ENCODE measurements around the gene P2RY6. TPM values are rescaled to one million over a fixed set of nuclear protein-coding genes. Genes with fewer than 3 reads are reported as not detected.

Gene P2RY6
- total RNA-seq, 1 donor from 2014 or later = not detected

DNA sequence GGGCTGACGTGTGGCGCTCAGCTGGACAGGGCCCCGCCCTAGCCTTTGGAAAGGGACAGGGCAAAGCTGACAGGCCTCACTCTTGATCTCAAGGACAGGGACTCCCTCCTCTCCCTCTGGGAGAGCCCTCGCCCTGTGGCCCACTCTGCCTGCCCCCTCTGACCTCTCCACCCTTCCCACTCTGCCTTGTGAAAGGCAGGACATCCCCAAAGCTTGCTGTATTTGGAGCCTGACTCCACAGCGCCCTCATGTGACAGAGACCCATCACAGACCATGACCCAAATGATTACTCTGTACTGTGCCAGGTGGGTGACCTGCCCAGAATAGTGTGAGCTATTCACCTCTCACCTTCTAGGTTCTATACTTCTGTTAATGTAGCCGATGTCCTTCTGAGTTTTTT is 35.3 kb upstream of the P2RY6 start:
- intact Hi-C loops (cut with micrococcal nuclease) = no loop called here

DNA sequence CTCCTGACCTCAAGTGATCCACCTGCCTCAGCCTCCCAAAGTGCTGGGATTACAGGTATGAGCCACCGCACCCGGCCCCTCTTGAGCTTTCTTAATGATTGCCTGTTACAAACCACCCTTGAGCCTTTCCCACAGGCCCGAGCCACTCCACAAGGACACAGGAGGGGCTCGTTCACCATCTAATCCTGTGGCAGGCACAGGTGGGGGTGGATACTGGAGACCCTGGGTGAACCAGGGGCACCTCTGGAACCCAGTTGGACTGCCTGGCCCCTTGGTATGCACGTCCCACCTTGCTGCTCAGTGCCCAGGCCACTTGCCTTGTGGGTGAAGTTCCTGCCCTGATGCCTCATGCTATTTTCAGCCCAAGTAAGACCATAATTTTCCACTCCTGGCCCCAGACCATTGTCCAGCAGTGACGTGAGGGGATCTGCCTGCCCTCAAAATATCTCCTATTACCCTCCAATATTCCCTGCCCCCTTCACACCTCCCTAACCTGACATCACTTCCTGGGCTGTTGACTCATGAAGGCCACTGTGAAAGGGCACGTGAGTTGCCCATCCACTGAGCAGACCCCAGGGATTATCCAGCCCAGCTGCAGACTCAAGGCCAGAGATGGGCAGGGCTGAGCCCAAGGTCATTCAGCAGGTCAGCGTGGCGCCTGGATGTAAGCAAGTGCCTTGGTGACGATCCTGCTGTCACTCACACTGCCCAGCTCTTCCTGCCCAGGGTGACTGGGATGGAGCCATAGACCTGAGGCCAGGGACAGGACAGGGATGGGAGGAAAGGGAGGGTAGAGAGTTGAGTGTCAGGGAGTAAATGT is 34.5 kb upstream of the P2RY6 start:
- intact Hi-C loops (cut with micrococcal nuclease) = no loop called here

DNA sequence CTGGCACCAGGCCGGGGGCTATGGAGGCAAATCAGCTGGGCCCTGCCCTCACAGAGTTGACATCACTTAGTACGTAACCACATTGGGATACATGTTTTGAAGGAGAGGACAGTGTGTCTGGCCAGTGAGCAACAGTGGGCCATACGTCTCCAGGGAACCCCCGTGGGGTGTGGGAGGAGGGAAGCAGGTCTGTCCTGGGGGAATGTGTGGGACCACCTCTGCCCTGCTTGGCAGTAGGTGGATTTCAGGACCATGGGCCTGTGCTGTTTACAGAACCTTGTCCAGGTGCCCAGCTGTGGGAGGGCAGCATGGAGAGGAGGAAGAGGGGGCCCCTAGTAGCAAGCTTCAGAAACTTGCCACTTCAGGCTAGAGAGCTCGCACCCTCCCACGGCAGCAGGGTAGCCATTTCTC is 33.0 kb upstream of the P2RY6 start:
- intact Hi-C loops (cut with micrococcal nuclease) = no loop called here

DNA sequence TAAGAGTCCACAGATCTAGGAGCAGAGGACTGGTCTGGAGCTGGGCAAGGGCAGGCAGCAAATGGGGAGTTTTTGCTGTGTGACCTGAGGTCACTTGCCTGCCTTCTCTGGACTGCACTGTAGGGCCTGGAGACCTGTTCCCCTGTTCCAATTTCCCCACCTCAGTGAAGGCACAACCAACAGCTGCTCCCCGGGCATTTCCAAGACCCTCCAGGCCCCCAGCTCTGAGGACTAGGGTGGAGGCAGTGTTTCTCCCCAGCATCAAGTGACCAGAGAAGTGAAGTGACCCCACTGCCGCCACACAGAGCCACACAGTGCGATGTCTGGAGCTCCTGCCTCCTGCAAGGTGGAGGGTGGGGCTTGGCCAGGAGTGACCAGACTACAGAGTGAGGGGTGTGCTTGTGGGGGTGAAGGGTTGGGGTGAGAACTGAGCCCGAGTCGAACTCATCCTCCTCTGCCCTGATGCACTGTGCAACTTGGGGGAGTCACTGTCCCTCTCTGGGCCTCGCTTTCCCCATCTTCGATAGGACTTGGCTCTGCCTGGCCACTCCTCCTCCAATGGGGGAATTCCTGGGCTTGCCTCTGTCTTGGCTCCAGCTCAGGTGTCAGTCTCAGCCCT is 32.5 kb upstream of the P2RY6 start:
- intact Hi-C loops (cut with micrococcal nuclease) = loop anchor here (5.0 to 10.0 kb wide), 2 partner anchors 52 to 515 kb away; no protein-coding TSS in a partner anchor

DNA sequence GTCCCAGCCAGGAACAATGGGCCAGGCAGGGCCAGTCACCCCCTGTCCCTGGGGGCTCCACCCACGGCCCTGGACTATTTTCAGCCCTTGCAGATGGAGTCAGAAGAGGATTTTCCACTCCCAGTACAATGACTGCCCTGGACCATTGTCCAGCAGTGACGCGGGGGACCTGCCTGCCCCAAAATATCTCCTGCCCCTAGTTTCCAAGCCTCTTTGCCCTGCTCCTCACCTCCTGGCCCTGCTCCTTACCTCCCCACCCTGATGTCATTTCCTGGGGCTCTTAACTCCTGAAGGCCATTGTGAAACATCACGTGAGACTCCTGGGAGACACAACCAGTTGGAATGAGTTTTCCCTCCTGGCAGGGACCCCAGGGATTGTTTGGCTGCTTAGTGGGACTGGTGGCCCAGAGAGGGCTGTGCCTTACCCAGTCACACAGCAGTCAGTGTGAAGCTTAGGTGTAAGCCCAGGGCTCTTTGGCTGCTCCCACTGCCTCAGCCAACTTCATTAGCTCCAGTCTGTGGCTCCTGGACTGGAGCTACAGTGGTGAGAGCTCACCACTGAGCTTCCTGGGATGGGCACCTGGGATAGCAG is 31.9 kb upstream of the P2RY6 start:
- intact Hi-C loops (cut with micrococcal nuclease) = loop anchor here (5.0 to 10.0 kb wide), 2 partner anchors 53 to 515 kb away; no protein-coding TSS in a partner anchor

DNA sequence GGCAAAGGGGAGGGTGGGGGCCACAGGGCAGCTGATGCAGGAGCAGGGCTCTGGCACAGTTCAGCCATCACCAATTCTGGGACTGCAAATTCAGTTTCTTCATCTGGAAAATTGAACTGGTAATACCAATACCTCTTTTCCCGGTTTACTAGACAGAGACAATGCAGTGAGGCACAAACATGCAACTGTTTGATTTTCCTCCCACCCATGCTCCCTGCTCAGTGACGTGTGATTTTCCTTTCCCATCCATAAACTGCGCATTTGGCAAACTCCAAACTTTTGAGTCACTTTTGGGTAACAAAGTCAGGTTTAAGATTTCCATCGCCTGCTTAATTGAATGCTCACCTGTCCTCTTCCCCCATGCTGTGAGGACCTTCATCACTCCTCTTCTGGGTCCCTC is 30.8 kb upstream of the P2RY6 start:
- intact Hi-C loops (cut with micrococcal nuclease) = loop anchor here (5.0 to 10.0 kb wide), 2 partner anchors 54 to 516 kb away; no protein-coding TSS in a partner anchor

DNA sequence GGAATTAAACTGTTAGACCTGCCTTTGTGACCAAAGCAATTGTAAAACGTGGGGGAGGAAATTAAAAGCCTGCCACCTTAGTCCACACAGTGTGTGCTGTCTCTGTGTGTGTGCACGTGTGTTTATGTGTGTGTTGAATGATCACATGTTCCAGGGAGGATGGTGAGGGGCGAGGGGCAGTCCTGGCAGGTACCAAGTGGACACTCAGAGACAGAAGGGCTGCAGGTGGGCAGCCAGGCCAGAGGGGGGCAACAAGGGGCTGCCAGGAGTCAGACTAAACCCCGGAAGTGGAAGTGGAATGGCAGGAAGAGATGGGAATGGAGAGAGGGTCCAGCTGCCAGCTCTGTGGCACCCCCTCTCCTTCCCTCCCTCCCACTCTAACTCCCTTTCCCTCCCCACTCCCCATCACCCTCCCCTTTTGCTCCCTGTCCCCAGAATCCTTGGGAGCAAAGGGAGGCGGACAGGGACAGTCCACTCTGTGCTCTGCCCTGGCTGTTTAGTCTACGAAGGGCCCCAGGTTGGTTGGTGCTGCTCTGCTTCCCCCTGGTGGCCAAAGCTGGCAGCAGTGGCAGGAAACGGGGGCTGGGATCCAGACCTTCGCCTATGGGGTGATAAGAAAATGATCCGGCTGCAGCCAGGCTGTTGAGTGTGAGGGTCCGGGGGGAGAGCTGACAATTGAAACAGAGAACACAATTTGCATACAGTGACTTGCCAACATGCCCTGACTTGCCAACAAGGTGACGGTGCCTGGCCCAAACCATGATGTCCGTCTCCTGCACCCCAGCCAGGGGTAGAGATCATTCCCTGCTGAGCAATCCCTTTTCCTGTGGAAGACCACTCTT is 29.7 kb upstream of the P2RY6 start:
- intact Hi-C loops (cut with micrococcal nuclease) = loop anchor here (5.0 to 10.0 kb wide), 2 partner anchors 55 to 518 kb away; no protein-coding TSS in a partner anchor

DNA sequence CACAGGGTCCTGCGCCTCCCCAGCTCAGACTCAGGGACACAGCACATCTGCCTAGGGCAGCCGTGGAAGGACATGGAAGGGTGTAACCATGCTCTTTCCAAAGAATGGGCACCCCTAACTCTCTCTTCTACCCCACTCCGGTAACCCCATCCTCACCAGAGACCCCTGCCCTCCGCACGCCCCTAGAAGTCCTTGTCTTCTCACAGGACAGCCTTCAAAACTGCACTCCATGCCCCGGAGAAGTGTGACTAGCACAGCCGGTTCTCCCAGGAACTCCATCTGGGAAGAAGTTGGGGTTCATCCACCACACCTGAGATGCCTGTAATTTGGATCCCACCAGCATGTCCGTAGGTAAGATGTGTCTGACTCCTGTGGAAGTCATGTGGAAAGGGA is 29.0 kb upstream of the P2RY6 start:
- intact Hi-C loops (cut with micrococcal nuclease) = loop anchor here (5.0 to 10.0 kb wide), 2 partner anchors 56 to 518 kb away; no protein-coding TSS in a partner anchor

DNA sequence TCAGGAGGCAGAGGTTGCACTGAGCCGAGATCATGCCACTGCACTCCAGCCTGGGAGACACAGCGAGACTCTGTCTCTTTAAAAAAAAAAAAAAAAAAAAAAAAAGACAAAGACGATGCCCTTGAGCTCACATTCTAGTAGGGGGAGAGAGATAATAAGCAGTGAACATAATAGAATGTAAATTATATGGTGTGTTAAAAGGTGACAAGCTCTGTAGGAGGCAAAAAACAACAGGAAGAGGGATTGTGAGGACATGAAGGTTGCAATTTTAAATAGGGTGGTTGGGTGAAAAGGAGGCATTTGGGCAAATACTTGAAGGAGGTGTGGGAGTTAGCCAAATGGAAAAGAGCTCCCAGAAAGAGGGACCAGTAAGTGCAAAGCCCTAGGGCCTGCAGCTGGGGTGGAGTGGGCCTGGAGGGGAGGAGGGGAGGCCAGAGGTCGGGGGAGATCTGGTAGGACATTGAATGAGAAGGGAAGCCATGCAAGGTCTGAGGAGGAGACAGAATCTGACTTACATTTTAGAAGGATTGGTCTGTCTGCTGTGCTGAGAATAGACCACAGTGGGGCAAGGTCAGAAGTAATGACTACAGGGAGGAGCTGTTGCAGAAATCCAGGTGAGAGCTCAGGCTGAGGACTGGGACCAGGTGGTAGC is 27.4 kb upstream of the P2RY6 start:
- intact Hi-C loops (cut with micrococcal nuclease) = loop anchor here (5.0 to 10.0 kb wide), 2 partner anchors 57 to 520 kb away; no protein-coding TSS in a partner anchor

DNA sequence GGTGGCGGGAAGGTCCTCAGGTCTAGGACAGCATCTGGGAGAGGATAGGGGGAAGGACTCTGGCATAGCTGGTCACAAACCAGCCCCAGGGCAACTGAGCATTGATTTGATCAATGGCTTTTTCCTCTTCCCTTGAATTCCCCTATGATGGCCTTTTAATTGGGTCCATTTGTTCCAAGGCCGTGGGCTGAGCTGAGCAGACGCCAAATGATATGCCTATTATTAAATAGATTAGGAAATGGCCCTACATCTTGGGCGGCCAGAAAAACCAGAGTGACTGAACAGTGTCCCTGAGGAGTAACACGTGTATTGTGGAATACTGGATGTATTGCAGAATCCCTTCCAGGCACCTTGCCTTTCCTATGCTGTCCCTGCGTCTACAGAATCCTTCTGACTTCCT is 26.7 kb upstream of the P2RY6 start:
- intact Hi-C loops (cut with micrococcal nuclease) = loop anchor here (10.0 kb wide), 1 partner anchor 521 kb away; no protein-coding TSS in a partner anchor

DNA sequence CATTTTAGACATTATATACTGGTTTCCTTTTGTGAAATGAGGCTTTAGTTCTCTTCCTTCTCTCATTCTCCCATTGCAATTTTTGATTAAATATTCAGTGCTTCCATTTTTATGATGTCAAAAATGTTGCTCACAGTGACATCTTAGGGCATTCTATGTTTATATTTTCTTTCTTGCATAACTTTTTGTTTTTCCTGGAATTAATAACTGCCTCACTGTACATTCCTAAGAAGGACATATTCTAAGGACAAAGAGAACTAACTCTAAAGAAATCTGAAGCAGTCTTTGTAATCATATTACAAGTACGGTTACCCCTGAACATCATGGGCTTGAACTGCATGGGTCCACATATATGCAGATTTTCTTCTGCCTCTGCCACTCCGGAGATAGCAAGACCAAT is 25.8 kb upstream of the P2RY6 start:
- intact Hi-C loops (cut with micrococcal nuclease) = loop anchor here (10.0 kb wide), 1 partner anchor 522 kb away; no protein-coding TSS in a partner anchor

DNA sequence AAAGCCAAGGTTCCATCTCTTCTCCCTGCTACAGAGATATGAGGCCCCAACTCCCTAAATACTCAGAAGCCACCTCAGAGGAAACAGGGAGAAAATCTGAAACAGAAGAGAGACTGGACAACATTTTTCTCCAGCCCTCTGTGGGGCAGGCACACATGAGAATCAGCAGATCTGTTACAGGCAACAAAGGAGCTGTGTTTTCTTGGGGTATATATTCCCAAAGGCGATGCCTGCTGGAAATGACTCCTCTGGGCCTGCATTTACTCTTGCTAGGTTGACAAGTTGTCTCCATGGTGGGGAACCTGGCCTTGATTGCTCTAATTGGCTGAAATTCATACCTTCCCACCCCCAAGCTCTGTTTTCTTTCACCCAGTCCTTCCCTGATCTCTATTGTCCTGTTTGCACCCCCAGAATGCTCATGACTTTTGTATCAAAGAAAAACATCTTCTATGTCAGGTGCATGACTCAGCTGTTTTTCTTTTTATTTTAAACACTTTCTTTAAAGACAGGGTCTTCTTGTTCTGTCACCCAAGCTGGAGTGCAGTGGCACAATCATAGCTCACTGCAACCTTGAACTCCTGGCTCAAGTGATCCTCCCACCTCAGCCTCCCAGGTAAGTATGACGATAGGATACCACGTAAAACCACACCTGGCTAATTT is 23.5 kb upstream of the P2RY6 start:
- intact Hi-C loops (cut with micrococcal nuclease) = loop anchor here (10.0 kb wide), 1 partner anchor 524 kb away; no protein-coding TSS in a partner anchor

DNA sequence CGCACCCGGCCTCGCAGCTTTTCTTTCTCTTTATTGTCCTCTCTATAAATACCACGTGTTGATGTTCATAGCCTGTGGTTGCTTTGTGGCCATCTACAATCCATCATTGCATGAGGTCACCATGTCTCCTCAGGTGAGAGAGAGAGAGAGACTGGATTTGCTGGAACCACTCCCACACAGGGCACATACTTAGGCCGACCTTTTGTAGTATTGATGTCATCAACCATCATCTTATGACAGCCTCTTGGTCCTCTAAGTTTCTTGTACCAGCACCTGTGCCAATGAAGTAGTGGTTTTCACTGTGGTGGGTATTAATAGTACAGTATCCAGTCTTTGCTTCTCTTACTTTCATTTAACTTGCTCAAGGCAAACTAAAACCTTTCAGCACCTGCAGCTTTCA is 22.8 kb upstream of the P2RY6 start:
- intact Hi-C loops (cut with micrococcal nuclease) = loop anchor here (10.0 kb wide), 1 partner anchor 525 kb away; no protein-coding TSS in a partner anchor

DNA sequence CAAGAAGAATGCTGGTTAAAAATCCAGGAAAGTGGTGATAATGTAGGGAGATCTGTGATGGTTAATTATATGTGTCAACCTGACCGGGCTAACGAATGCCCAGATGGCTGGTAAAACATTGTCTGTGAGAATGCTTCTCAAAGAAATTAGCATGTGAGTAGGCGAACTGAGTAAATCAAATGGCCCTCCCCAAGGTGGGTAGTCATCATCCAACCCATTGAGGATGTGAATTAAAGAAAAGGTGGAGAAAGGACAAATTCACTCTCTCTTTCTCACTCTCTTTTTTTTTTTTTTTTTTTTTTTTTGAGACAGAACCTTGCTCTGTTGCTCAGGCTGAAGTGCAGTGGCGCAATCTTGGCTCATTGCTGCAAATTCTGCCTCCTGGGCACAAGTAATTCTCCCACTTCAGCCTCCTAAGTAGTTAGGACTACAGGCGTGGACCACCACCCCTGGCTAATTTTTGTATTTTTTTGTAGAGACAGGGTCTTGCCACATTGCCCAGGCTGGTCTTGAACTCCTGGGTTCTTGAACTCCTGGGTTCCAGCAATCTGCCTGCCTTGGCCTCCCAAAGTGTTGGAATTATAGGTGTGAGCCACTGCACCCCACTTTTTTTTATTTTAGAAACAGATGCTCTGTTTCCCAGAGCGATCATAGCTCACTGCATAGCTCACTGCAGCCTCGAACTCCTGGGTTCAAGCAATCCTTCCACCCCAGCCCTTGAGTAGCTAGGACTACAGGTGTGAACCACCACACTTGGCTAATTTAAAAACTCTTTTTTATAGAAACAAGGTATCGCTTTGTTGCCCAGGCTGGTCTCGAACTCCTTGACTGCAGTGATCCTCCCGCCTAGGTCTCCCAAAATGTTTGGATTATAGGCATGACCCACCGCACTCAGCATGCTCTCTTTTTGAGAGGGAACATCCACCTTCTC is 22.0 kb upstream of the P2RY6 start:
- intact Hi-C loops (cut with micrococcal nuclease) = loop anchor here (10.0 kb wide), 1 partner anchor 525 kb away; no protein-coding TSS in a partner anchor

DNA sequence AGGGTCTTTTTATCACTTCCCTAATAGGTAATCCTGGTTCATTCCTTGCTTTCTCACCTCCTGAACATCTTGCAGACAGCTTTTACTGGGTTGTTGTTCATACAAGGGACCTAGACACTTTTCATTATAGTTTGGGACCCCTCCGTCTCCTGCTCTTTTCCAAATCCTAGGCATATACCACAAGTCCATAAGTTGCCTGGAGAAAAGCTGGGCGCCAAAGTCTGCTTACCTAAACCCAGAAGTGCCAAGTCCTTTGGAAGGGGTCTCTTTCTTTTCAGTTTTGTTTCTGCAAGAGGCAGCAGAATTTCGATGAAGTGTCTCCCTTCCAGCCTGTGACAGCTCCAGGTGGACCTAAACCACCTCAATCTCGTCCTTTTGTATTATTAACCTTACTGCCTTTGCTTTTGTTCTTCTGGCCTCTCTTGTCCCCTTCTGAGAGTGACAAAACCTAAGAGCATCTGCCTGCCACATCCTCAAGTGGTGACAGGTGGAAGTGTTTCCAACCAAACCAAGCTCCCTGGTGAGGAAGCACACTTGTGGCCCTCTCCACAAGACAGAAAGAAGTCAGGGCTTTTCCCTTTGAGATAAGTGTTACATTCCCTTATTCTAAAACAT is 19.5 kb upstream of the P2RY6 start:
- intact Hi-C loops (cut with micrococcal nuclease) = no loop called here

DNA sequence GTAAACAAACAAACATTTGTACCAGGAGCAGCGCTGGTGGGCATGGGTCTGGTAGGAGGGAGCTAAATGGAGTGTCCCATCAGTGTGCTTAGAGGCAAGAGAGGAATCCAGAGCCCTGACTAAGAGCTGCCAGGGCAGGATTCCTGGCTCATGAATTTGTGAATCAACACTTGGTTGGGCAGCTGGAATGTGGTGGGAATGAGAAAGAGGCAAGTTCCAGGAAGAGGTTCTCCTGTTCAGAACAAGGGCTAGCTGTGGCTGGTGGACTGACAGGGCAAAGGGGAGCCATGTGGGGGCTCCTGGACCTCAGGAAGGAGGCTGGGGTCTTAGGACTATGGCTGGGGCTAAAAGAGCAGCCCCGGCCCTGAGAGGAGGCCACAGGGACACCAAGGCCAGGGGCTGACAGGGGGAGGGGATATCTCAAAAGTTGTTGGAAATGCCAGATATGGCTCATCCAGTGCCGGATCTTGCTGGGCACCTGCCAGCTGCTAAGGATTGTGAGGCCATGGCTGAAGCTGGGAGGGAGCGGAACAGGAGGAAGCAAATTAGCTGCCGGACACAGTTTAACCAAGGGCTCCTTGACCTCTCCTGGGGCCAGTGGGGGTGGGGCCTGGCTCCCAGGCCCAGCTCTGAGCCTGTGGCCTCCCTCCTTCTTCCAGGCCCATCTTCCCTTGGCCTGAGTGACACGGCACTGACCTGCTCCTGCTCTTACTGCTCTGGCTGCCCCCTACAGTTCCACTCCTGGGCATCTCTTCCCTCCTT is 14.6 kb upstream of the P2RY6 start:
- intact Hi-C loops (cut with micrococcal nuclease) = no loop called here

All from T-helper 2 cell treated with Interferon-gamma antibody and Interleukin-4, amounts not matched to agents 100 ng/mL and 5 ng/mL, for 36 hours (primary cell).